ENCODE data around the gene PDZK1IP1.
"Not testable (repeated sequence)": the region's sequence is repeated elsewhere in the genome, so short reads cannot be mapped to it uniquely, and the experiment has no call there.

PDZK1IP1 gene

DNA sequence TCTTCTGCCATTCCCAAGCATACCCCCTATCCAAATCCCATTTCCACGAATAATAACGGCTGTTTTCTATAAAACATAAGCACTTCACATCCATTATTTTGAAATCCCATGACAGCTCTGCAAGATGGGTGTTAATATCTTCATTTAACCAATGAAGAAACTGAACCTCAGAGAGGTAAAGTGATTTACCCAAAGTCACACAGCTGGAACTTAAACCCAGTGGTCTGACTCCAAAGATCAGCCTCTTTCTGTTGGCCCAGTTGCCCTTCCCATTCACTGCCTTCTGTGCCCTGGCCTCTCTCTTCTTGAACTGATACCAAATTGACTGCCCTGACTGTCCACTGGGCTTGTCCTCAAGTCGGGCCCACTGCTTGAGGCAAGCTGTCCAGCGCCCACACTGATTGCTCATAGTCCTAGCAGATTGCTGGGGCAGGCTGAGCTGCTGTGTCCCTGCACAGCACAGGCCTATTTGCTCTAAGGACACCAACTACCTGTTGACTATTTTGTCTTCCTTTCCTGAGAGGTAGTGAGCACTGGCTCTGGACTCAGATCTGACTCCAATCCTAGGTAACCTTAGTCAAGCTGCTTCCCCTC lies 22.9 kb upstream of the PDZK1IP1 start:
- Mint-ChIP-seq H3K27ac (no peak overlapping the region), H3K27me3 (peaks cover 2% of the 10 kb centered on the region), H3K4me3 (no peak overlapping the region), H3K36me3 (no peaks in the 10 kb centered on the region), H3K4me1 (ENCODE audit: low read depth) (no peaks in the 10 kb centered on the region), H3K9me3 (ENCODE audit: low read depth) (no peaks in the 10 kb centered on the region)

DNA sequence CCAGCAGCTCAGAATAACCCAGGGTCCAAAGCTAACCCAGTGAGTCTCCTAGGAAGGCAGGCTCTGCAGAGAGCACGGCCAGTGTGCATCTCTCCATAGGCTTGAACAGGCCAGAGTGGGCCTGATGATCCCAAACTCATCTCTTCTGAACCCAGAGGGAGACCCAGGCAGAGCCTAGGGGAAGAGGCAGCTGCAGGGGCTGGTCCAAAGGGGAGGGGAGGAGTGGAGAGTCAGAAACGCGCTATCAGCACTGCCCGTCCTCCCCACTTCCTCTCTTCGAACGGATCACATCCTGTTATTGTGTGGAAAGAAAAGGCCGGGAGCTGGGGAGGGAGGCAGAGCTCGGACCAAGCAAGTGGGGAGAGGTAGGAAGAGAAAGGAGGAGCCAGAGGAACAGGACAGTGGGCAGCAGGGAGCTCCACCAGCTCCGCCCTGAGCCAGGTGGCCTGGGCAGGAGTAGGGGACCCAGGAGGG lies 22.0 kb upstream of the PDZK1IP1 start:
- H3K27me3 Mint-ChIP-seq, result peaks cover 4% of the 10 kb centered on the region
- no peaks in the 10 kb centered on the region for H3K4me1 Mint-ChIP-seq (ENCODE audit: low read depth)
- no peaks in the 10 kb centered on the region for H3K9me3 Mint-ChIP-seq (ENCODE audit: low read depth)
- H3K4me3 Mint-ChIP-seq, result no peak overlapping the region
- H3K27ac Mint-ChIP-seq, result no peak overlapping the region
- H3K36me3 Mint-ChIP-seq, result no peaks in the 10 kb centered on the region

DNA sequence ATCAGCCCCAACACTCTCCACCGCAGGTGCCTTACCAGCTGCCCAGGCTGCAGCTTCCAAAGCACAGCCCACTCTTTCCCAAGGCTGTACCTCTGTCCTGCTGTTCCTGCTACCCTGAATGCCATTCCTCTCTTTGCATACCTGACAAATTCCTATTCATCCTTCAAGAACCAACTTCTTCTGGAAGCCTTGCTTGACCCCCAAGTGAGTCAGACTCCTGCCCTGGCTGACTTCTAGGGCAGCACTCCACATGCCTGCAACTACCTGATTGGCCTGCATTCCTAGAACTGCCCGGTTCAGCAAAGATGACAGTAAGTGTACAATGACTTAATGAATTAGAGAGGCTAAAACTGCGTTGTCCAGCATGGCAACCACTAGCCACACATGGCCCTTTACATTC lies 20.8 kb upstream of the PDZK1IP1 start:
- no peak overlapping the region for H3K27ac Mint-ChIP-seq
- H3K4me3 Mint-ChIP-seq, result no peak overlapping the region
- H3K36me3 Mint-ChIP-seq, result no peaks in the 10 kb centered on the region
- no peaks in the 10 kb centered on the region for H3K9me3 Mint-ChIP-seq (ENCODE audit: low read depth)
- H3K4me1 Mint-ChIP-seq (ENCODE audit: low read depth), result no peaks in the 10 kb centered on the region
- peaks cover 6% of the 10 kb centered on the region for H3K27me3 Mint-ChIP-seq

DNA sequence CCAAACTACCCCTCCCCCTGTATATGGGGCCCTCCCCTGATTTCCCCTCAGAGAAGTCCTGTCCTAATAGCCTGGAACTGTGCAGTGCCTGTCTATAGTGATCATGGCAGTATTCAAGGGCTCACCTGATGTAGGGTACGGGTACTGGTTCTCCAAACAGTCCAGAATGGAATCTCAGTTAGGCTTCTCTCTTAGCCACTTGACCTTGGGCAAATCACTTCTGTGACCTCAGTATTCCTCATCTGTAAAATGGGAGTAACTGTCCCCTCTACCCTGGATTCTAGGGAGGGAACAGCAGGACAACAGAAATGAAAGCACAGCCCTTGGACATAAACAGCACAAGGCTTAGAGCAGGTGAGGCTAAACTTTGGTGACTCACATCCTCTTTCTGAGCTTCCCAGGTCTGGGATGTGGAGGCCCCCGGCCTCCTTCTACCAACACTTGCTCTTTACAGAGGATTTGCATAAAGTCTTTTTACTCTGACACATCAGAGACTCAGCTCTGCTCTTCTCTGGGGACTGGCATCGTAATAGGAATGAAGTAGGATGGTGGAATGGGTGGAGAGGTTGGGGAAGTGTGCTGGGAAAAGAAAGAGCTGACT lies 20.0 kb upstream of the PDZK1IP1 start:
- Mint-ChIP-seq H3K4me3 (no peak overlapping the region), H3K36me3 (no peaks in the 10 kb centered on the region), H3K27ac (no peak overlapping the region), H3K4me1 (ENCODE audit: low read depth) (no peaks in the 10 kb centered on the region), H3K27me3 (peaks cover 6% of the 10 kb centered on the region), H3K9me3 (ENCODE audit: low read depth) (no peaks in the 10 kb centered on the region)

DNA sequence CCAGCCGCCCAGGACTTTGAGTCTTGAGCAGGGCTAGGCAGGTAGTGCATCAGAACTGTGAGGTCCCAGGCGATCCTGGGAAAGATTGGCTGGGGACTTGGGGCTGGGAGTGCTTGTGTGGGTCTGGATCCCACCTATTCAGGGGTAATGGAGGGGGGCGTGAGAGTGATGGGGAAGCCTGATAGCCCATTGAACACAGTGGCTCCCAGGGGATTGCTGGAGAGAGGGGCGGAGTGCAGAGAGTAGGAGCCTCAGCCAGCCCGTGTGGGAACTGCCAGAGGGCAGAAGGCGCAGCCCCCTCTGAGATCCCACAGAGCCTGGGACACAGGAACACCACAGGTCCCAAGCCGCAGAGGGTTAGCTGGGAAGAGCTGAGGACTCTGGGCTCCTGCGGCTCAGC lies 19.3 kb upstream of the PDZK1IP1 start:
- Mint-ChIP-seq H3K9me3 (ENCODE audit: low read depth) (no peaks in the 10 kb centered on the region), H3K36me3 (no peaks in the 10 kb centered on the region), H3K4me3 (no peak overlapping the region), H3K4me1 (ENCODE audit: low read depth) (no peaks in the 10 kb centered on the region), H3K27ac (no peak overlapping the region), H3K27me3 (peaks cover 10% of the 10 kb centered on the region)

DNA sequence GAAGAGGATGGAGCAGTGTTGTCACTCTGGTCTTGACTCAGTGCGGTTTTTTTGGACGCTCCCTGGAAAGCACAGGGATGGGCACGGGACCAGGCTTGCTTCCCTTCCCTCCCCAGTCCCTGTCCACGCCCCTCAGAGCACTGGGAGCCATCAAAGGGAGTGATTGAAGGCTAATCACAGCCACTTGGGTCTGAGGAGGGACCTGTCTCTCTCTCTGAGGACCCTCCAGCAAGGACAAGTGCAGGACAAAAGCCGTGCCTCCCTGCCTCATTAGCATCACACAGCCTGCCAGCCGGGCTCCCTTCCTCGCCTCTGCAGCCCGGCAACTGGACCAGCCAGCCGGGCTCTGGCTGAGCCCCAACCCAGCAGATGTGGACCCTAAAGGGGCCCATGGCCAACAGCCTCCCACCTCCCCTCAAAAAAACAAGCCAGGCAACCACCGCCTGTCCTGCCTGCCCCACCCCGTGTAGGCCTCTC lies 18.6 kb upstream of the PDZK1IP1 start:
- Mint-ChIP-seq H3K36me3 (no peaks in the 10 kb centered on the region), H3K27me3 (peaks cover 15% of the 10 kb centered on the region), H3K27ac (no peak overlapping the region), H3K9me3 (ENCODE audit: low read depth) (no peaks in the 10 kb centered on the region), H3K4me1 (ENCODE audit: low read depth) (no peaks in the 10 kb centered on the region), H3K4me3 (no peak overlapping the region)

DNA sequence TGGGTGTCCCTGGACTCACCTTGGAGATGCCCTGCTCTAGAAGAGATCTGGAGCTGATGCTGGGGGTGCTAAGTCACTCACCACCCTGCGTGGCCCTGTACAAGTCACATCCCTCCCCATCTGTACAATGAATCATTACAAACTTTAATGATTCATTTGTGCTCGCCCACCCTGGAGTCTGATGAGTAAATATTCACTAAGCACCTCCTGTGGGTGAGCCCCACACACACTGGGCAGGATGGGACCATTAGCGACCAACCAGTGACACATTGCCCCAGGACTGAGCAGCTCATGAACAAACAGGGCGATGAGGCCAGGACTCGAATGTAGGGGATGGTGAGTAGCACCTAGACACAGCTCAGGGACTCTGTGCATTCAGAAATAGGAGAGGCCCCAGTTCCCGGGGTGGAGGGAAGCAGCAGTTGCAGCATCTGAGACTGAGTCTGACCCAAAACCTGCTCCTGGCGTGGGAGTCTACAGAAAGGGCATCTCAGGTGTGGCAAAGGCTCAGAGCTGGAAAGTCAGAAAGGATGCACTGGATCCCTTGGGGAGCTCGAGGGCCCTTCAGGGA lies 18.1 kb upstream of the PDZK1IP1 start:
- peaks cover 19% of the 10 kb centered on the region for H3K27me3 Mint-ChIP-seq
- H3K4me3 Mint-ChIP-seq, result no peak overlapping the region
- no peaks in the 10 kb centered on the region for H3K9me3 Mint-ChIP-seq (ENCODE audit: low read depth)
- no peak overlapping the region for H3K27ac Mint-ChIP-seq
- no peaks in the 10 kb centered on the region for H3K36me3 Mint-ChIP-seq
- H3K4me1 Mint-ChIP-seq (ENCODE audit: low read depth), result no peaks in the 10 kb centered on the region

DNA sequence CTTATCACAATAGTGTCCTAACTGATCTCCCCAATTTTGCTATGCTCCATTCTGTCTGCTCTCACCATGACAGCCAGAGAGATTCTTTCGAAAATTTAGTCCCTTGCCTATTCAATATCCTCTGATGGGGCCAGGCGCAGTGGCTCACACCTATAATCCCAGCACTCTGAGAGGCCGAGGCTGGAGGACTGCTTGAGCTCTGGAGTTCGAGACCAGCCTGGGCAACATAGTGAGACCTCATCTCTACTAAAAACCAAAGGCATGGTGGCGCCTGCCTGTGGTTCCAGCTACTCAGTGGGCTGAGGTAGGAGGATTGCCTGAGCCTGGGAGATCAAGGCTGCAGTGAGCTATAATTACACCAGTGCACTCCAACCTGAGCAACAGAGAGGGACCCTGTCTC lies 16.1 kb upstream of the PDZK1IP1 start:
- Mint-ChIP-seq H3K4me1 (ENCODE audit: low read depth) (no peaks in the 10 kb centered on the region), H3K27me3 (peaks cover 21% of the 10 kb centered on the region), H3K9me3 (ENCODE audit: low read depth) (no peaks in the 10 kb centered on the region), H3K36me3 (no peaks in the 10 kb centered on the region), H3K27ac (no peak overlapping the region), H3K4me3 (no peak overlapping the region)

DNA sequence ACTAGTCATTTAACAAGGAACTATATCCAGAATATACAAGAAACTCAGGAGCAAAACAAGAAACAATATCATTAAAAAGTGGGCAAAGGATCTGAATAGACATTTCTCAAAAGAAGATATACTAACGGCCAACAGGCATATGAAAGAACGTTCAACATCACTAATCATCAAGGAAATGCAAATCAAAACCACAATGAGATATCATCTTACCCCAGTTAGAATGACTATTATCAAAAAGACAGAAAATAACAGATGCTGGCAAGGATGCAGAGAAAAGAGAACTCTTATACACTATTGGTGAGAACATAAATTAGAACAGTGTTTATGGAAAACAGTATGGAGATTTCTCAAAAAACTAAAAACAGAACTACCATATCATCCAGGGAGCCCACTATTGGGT lies 13.7 kb upstream of the PDZK1IP1 start:
- not testable (repeated sequence) for H3K9me3 Mint-ChIP-seq (ENCODE audit: low read depth); H3K4me3 Mint-ChIP-seq; H3K4me1 Mint-ChIP-seq (ENCODE audit: low read depth); H3K27ac Mint-ChIP-seq; H3K36me3 Mint-ChIP-seq
- H3K27me3 Mint-ChIP-seq, result peaks cover 27% of the 10 kb centered on the region

DNA sequence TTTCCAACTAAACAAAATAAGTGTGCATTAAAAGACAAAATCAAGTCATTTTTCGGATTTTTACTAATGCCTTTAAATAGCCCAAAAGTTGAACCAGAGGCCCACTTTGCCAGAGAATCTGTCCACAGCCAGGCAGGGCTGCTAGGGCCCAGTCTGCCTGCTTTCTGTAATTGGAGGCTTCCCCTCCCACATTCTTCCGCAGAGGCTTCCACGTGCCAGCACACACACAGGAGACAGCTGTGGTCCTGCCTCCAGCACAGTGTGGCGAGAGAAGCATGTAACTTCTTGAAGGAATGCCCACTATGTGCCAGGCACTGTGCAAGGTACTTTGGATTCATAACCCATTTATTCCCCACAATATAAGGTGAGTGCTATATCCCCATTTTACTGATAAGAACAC lies 11.3 kb upstream of the PDZK1IP1 start:
- no peaks in the 10 kb centered on the region for H3K36me3 Mint-ChIP-seq
- no peak overlapping the region for H3K4me3 Mint-ChIP-seq
- peaks cover 27% of the 10 kb centered on the region for H3K27me3 Mint-ChIP-seq
- H3K9me3 Mint-ChIP-seq (ENCODE audit: low read depth), result no peaks in the 10 kb centered on the region
- H3K4me1 Mint-ChIP-seq (ENCODE audit: low read depth), result no peaks in the 10 kb centered on the region
- no peak overlapping the region for H3K27ac Mint-ChIP-seq

DNA sequence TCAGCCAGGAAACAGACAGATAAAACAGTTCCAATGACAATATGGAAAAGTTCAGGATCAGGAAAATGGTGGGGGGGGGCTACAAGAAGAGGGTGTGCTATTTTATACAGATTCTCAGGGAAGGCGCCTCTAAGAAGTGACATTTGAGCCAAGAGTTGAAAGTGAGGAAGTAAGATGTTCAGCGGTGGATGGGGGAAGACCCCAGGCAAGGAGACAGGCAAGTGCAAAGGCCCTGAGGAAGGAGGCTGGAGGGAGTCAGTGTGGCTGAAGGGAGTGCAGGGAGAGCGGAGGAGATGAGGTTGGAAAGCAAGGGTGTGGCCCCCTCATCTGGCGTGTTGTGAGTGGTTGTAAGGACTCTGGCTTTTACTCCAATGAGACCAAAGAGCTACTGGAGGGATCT lies 8.4 kb upstream of the PDZK1IP1 start:
- H3K27ac Mint-ChIP-seq, result no peak overlapping the region

DNA sequence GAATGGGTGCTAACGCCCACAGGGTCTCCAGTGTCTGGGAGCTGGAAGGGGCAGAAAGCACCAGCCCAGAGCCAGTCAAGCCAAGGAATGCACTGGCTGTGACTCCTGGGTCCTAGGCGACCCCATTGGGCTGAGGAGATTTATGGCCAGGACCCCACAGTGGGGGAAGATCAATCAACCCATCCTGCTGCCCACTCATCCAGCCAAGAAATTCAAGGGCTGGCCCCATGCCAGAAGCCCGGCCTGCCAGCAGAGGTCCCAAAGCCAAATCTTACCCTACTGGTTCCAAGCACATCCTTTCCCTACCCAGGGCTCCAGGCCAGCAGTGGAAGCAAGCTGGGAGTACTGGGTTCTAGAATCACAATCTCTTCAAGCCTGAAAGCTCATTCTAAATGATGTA lies 6.8 kb upstream of the PDZK1IP1 start:
- Mint-ChIP-seq H3K27me3 (peaks cover 18% of the 10 kb centered on the region), H3K36me3 (no peaks in the 10 kb centered on the region), H3K4me1 (ENCODE audit: low read depth) (no peaks in the 10 kb centered on the region), H3K27ac (no peak overlapping the region), H3K4me3 (no peak overlapping the region), H3K9me3 (ENCODE audit: low read depth) (no peaks in the 10 kb centered on the region)

More for the DNA sequence above, 8.4 kb upstream of the PDZK1IP1 start:
- H3K27me3 Mint-ChIP-seq, result peaks cover 20% of the 10 kb centered on the region
- H3K4me1 Mint-ChIP-seq (ENCODE audit: low read depth), result no peaks in the 10 kb centered on the region
- H3K9me3 Mint-ChIP-seq (ENCODE audit: low read depth), result no peaks in the 10 kb centered on the region
- H3K4me3 Mint-ChIP-seq, result no peak overlapping the region
- no peaks in the 10 kb centered on the region for H3K36me3 Mint-ChIP-seq

DNA sequence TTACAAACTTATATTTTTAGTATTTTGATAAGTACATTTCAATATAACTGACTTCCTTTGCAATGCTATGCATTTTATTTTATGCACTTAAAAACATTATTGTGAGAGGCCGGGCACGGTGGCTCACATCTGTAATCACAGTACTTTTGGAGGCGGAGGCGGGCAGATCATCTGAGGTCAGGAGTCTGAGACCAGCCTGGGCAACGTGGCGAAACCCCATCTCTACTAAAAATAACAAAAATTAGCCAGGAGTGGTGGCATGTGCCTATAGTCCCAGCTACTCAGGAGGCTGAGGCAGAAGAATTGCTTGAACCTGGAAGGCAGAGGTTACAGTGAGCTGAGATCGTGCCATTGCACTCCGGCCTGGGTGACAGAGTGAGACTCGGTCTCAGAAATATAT lies 6.1 kb upstream of the PDZK1IP1 start:
- H3K27me3 Mint-ChIP-seq, result peaks cover 17% of the 10 kb centered on the region
- H3K4me3 Mint-ChIP-seq; H3K36me3 Mint-ChIP-seq; H3K27ac Mint-ChIP-seq; H3K4me1 Mint-ChIP-seq (ENCODE audit: low read depth); H3K9me3 Mint-ChIP-seq (ENCODE audit: low read depth): not testable (repeated sequence)

DNA sequence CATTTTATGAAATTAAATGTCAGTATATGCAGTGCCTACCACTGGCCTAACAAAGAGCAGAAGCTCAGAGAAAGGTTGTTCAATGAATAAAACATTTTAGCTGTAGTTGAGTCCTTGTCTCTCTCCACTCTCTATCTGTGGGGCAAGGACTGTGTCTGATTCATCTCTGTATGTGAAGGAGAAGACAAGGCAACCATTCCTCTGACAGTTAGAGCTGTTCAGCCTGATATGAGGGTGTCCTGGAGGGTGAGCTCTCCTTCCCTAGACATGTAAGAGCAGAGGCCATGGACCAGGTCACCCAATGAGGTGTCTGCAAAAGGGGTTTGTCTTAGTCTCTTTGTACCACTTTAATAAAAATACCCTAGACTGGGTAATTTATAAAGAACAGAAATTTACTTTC lies 4.5 kb upstream of the PDZK1IP1 start:
- Mint-ChIP-seq H3K9me3 (ENCODE audit: low read depth) (no peaks in the 10 kb centered on the region), H3K27ac (no peak overlapping the region), H3K4me3 (no peak overlapping the region), H3K4me1 (ENCODE audit: low read depth) (no peaks in the 10 kb centered on the region), H3K36me3 (no peaks in the 10 kb centered on the region), H3K27me3 (peaks cover 17% of the 10 kb centered on the region)

DNA sequence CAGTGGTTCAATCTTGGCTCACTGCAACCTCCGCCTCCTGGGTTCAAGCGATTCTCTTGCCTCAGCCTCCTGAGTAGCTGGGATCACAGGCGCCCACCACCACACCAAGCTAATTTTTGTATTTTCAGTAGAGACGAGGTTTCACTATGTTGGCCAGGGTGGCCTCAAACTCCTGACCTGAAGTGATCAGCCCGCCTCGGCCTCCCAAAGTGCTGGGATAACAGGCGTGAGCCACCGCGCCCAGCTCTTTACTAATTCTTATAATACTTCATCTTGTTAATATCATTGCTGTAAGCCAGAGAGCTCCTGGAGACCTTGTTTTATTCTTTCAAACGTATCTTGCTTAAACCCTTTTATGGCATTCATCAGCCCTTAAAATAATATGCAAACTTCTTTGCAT lies 3.7 kb upstream of the PDZK1IP1 start:
- H3K27ac Mint-ChIP-seq; H3K27me3 Mint-ChIP-seq; H3K9me3 Mint-ChIP-seq (ENCODE audit: low read depth); H3K4me1 Mint-ChIP-seq (ENCODE audit: low read depth); H3K36me3 Mint-ChIP-seq; H3K4me3 Mint-ChIP-seq: not testable (repeated sequence)
